ENCODE data around the gene ARV1. TPM values are rescaled to one million over a fixed set of nuclear protein-coding genes. Genes with fewer than 3 reads are reported as not detected.

The ARV1 gene
- polyA plus RNA-seq, 1 donor from 2014 or later, result 63.4 TPM

GRCh38 chr1:231040019-231040799, 61.3 kb downstream of the ARV1 start, which contains the start of gene FAM89A:
Gene FAM89A, minus strand, starts transcription at chr1:231040254. Its CDS starts 43 bp downstream, at chr1:231040211.
- peaks cover 49% of the 10 kb centered on the region for H3K27me3 ChIP-seq (ENCODE audit: insufficient read depth, low read depth, low read length)

More at GRCh38 chr1:231040019-231040799, 61.3 kb downstream of the ARV1 start, which contains the start of gene FAM89A:
- Histone ChIP-seq H3K79me2 (replicated peaks; ENCODE audit: insufficient read depth, low read length) (no peaks in the 10 kb centered on the region), H3K27ac (ENCODE audit: low read length) (no peak within 1 kb of the TSS), H3K9me2 (ENCODE audit: insufficient read depth, low read length) (no peaks in the 10 kb centered on the region), H3K9me3 (ENCODE audit: low read length) (no peaks in the 10 kb centered on the region), H2AFZ (ENCODE audit: low read depth, low read length) (peak within 1 kb of the TSS; percentile 0), H3K36me3 (ENCODE audit: insufficient read depth, low read length) (no peaks in the 10 kb centered on the region), H4K20me1 (ENCODE audit: insufficient read depth) (no peaks in the 10 kb centered on the region), H3K4me2 (ENCODE audit: low read length) (no peak within 1 kb of the TSS), H3K9ac (ENCODE audit: low read length) (peak within 1 kb of the TSS; percentile 36), H3F3A (ENCODE audit: insufficient read depth, low read length, poor library complexity, severe bottlenecking) (no peaks in the 10 kb centered on the region), H3K4me3 (ENCODE audit: low read length) (peak within 1 kb of the TSS; percentile 78)
- TF ChIP-seq POLR2AphosphoS5 (IDR thresholded peaks at IDR 0.05) (no peak), REST (IDR thresholded peaks at IDR 0.05; ENCODE audit: borderline replicate concordance) (no peak), EZH2 (IDR thresholded peaks at IDR 0.05; ENCODE audit: borderline replicate concordance, insufficient read depth, low read length, poor library complexity, severe bottlenecking) (no peak), MXI1 (conservative IDR thresholded peaks at IDR 0.05; ENCODE audit: poor library complexity, severe bottlenecking) (no peak), CTCF (IDR thresholded peaks at IDR 0.05; ENCODE audit: poor library complexity, severe bottlenecking) (no peak), RAD21 (conservative IDR thresholded peaks at IDR 0.05) (no peak), TAF1 (IDR thresholded peaks at IDR 0.05; ENCODE audit: low read depth) (no peak), SMC3 (conservative IDR thresholded peaks at IDR 0.05; ENCODE audit: poor library complexity) (no peak), EP300 (conservative IDR thresholded peaks at IDR 0.05; ENCODE audit: poor library complexity, severe bottlenecking) (no peak)
